ENCODE measurements around the gene NTM. TPM values are rescaled to one million over a fixed set of nuclear protein-coding genes. Genes with fewer than 3 reads are reported as not detected.
"Not testable (repeated sequence)": the region's sequence is repeated elsewhere in the genome, so short reads cannot be mapped to it uniquely, and the experiment has no call there.

NTM gene
- total RNA-seq, 2 donors from 2014 or later = not detected

DNA sequence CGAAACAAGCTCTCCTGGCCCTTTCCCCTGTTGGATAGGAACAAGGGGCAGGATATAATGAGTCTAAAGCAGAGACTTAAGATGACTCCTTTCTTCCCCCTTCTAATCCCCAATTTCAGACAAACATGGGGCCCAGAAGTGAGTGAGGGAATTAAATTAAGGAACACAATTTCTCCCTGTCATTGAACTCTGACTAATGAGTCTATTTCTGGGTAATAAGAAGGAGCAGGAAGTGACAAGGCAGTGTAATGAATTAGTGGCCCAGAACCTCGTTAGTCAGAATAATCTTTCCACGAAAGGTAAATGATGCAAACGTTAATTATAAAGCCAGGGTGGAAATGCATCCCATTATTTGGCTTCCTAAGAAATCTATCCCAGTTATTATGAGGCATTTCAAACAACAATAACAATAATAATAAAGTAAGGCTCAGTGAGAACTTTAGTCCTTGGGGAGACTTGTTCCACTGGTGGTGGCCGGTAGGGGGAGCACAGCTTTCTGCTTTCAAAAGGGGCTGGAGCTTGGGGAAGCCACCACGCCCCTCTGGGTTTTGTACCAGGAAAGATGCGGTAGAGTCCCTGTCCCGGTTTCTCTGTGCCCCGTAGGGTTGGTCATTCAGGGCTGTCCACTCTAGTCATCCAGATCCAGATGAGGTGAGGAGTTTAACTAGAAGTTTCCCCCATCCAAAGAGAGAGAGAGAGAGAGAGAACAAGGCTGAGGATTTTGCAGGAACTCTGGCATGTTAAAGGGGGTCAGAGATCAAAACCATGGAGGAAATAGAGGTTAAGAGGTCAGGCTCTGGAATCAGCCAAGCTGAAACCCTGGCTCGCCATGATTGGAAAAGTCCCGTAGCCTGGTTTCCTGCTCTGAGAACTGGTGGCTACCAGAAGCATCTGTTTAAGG lies 298.3 kb downstream of the NTM start:
- Mint-ChIP-seq H3K27ac (no peak overlapping the region), H3K9me3 (no peaks in the 10 kb centered on the region), H3K4me1 (peaks cover 4% of the 10 kb centered on the region), H3K4me3 (no peak overlapping the region), H3K27me3 (no peaks in the 10 kb centered on the region), H3K36me3 (ENCODE audit: low read depth) (no peaks in the 10 kb centered on the region)
- peak; percentile 44 for ATAC-seq (replicated peaks)

DNA sequence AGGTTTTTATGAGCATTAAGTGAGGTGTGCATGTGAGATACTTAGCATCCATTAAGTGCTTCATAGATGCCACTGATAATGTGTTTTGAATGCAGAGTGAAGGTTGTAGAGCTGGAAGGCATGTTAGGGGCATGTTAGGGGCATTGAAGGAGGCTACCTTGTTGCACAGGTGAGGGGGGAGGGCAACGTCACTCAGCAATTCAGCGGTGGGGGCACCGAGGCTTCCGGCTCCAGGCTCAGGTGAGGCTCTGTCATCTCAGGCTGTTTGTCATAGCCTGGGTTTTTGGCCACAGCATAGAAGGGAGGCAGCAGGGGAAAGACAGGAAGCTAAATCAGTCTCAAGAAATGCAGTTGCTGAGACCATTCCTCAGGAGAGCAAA lies 299.0 kb downstream of the NTM start:
- ATAC-seq (replicated peaks) = no peak
- Mint-ChIP-seq H3K4me1 (peaks cover 4% of the 10 kb centered on the region), H3K27me3 (no peaks in the 10 kb centered on the region), H3K36me3 (ENCODE audit: low read depth) (no peaks in the 10 kb centered on the region), H3K4me3 (no peak overlapping the region), H3K27ac (no peak overlapping the region), H3K9me3 (no peaks in the 10 kb centered on the region)

DNA sequence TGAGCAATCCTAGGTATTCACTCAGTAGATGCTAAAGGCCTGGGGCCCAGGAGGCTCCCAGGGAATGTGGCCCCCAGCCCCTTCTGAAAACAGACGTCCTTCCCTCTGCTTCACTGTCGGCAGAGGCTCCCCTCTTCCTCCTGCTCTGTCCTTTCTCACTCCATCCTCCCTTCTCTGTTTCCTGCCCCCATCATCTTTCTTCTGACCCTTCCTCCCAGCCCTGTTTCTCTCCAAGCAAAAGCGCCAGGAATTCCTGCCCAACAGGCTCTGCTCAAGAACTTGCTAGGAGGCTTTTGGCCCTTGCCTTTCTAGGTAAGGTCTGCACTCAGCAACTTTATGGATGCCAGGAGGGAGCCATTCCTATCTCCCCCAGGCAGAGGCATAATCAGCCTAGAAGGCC lies 300.5 kb downstream of the NTM start:
- peaks cover 4% of the 10 kb centered on the region for H3K4me1 Mint-ChIP-seq
- H3K27me3 Mint-ChIP-seq = no peaks in the 10 kb centered on the region
- H3K36me3 Mint-ChIP-seq (ENCODE audit: low read depth) = no peaks in the 10 kb centered on the region
- ATAC-seq (replicated peaks) = no peak
- no peak overlapping the region for H3K27ac Mint-ChIP-seq
- H3K9me3 Mint-ChIP-seq = no peaks in the 10 kb centered on the region
- no peak overlapping the region for H3K4me3 Mint-ChIP-seq

DNA sequence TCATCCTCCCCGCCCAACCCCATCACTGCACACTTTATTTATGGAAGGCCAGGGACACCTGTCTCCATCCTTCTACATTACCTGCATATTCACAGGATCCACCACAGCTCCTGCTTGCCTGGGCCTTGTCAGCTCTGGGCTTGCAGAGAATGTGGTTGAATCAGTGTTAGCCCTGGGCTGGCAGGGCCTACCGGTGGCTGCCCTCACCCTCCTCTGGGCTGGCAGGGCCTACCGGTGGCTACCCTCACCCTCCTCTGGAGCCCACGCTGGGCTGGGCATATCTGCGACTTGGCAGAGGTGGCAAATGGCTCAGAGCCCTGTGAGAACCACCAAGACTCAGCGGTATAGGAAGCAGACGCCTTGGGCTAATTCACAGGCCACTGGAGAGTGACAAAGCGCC lies 300.9 kb downstream of the NTM start:
- no peak overlapping the region for H3K4me3 Mint-ChIP-seq
- no peaks in the 10 kb centered on the region for H3K9me3 Mint-ChIP-seq
- no peaks in the 10 kb centered on the region for H3K36me3 Mint-ChIP-seq (ENCODE audit: low read depth)
- peaks cover 4% of the 10 kb centered on the region for H3K4me1 Mint-ChIP-seq
- ATAC-seq (replicated peaks) = no peak
- H3K27me3 Mint-ChIP-seq = no peaks in the 10 kb centered on the region
- no peak overlapping the region for H3K27ac Mint-ChIP-seq

GRCh38 chr11:131671734-131672133 lies 301.3 kb downstream of the NTM start:
- H3K27ac Mint-ChIP-seq = no peak overlapping the region
- peaks cover 4% of the 10 kb centered on the region for H3K4me1 Mint-ChIP-seq
- H3K4me3 Mint-ChIP-seq = no peak overlapping the region
- no peaks in the 10 kb centered on the region for H3K9me3 Mint-ChIP-seq
- H3K27me3 Mint-ChIP-seq = no peaks in the 10 kb centered on the region
- no peaks in the 10 kb centered on the region for H3K36me3 Mint-ChIP-seq (ENCODE audit: low read depth)
- ATAC-seq (replicated peaks) = no peak

- no peaks in the 10 kb centered on the region for H3K36me3 Mint-ChIP-seq (ENCODE audit: low read depth)
- no peaks in the 10 kb centered on the region for H3K9me3 Mint-ChIP-seq
- H3K4me1 Mint-ChIP-seq = peaks cover 4% of the 10 kb centered on the region
- H3K27me3 Mint-ChIP-seq = no peaks in the 10 kb centered on the region
- no peak for ATAC-seq (replicated peaks)
- H3K4me3 Mint-ChIP-seq = no peak overlapping the region
- H3K27ac Mint-ChIP-seq = no peak overlapping the region
These were observed 301.8 kb downstream of the NTM start for GRCh38 chr11:131672191-131672590.

DNA sequence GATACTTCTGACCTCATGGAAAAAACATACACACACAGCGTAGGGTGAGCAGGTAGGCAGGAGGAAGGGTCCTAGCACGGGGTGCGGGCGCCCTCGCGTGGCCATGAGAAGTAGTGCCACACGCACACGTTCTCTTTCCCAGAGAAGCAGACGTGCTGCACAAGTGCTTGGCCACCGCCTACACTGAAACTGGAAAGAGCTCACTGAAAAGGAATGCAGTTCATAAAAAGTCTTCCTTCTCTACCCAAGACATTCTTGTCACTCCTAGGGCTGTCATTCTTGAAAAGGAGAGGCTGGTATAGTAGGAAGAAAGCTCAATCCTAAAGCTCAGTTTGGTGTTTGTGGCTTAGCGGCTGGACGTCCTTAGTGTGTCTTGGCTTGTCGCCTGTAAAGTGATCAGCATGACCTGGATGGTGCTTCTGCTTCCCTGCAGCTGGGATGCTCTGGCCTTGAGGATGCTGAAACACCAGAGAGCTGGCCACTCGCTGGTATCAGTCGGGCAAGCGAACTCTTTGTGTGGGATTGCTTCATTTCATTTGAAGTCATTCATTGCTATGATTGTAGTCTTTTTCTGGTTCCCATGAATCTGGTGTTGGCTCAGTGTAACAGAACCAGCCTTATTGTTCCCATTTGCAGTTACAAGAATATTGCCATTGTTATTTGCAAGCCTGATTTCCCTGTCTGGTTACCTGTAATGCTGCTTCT lies 303.8 kb downstream of the NTM start:
- no peak overlapping the region for H3K27ac Mint-ChIP-seq
- no peaks in the 10 kb centered on the region for H3K27me3 Mint-ChIP-seq
- H3K9me3 Mint-ChIP-seq = no peaks in the 10 kb centered on the region
- ATAC-seq (replicated peaks) = peak; percentile 53
- no peak overlapping the region for H3K4me3 Mint-ChIP-seq
- no peaks in the 10 kb centered on the region for H3K36me3 Mint-ChIP-seq (ENCODE audit: low read depth)
- H3K4me1 Mint-ChIP-seq = no peaks in the 10 kb centered on the region

GRCh38 chr11:131675121-131675888 lies 304.9 kb downstream of the NTM start:
- Mint-ChIP-seq H3K4me1 (no peaks in the 10 kb centered on the region), H3K9me3 (no peaks in the 10 kb centered on the region), H3K36me3 (ENCODE audit: low read depth) (no peaks in the 10 kb centered on the region), H3K4me3 (no peak overlapping the region), H3K27me3 (no peaks in the 10 kb centered on the region), H3K27ac (no peak overlapping the region)
- no peak for ATAC-seq (replicated peaks)

GRCh38 chr11:131677828-131678470 lies 307.5 kb downstream of the NTM start:
- no peak for ATAC-seq (replicated peaks)
- Mint-ChIP-seq H3K27ac (no peak overlapping the region), H3K27me3 (no peaks in the 10 kb centered on the region), H3K4me1 (no peaks in the 10 kb centered on the region), H3K9me3 (no peaks in the 10 kb centered on the region), H3K4me3 (no peak overlapping the region), H3K36me3 (ENCODE audit: low read depth) (no peaks in the 10 kb centered on the region)

DNA sequence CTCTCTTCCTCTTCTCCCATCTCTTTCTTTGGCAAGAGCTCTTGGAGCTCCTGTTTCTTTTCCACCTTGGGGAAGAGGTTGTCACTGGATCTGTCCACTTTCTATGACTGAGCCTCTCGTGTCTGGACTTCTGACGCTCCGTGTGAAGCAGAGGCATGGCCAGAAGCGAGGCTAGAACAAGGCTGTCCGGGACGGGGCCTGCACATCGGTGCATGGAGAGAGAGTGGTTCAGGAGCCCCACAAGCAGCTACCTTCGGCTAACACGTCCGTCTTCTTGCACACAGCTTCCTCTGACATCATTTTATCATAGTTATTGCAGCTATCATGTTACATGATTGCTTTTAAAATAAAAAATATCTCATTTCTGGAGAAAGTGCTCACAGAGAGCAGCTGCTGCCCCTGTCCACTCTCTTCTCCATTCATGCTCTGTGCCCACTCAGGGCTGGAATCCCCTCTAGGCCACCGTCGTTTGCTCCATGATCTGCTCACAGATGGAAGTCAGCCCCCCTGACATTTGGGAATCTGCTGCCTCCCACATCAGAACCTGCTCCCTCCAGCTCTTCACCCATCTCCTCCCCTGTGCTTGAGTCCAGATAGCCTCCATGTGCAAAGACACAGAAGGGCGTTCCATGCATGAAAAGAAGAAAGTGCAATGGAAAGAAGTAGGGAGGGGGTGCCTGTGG lies 308.4 kb downstream of the NTM start:
- Mint-ChIP-seq H3K9me3 (no peaks in the 10 kb centered on the region), H3K4me3 (no peak overlapping the region), H3K36me3 (ENCODE audit: low read depth) (no peaks in the 10 kb centered on the region), H3K27me3 (peaks cover 1% of the 10 kb centered on the region), H3K4me1 (no peaks in the 10 kb centered on the region), H3K27ac (no peak overlapping the region)
- no peak for ATAC-seq (replicated peaks)

- H3K4me3 Mint-ChIP-seq; H3K27ac Mint-ChIP-seq; H3K9me3 Mint-ChIP-seq; H3K4me1 Mint-ChIP-seq; ATAC-seq (replicated peaks); H3K36me3 Mint-ChIP-seq (ENCODE audit: low read depth); H3K27me3 Mint-ChIP-seq: not testable (repeated sequence)
These were observed 310.0 kb downstream of the NTM start for GRCh38 chr11:131680448-131680847.

DNA sequence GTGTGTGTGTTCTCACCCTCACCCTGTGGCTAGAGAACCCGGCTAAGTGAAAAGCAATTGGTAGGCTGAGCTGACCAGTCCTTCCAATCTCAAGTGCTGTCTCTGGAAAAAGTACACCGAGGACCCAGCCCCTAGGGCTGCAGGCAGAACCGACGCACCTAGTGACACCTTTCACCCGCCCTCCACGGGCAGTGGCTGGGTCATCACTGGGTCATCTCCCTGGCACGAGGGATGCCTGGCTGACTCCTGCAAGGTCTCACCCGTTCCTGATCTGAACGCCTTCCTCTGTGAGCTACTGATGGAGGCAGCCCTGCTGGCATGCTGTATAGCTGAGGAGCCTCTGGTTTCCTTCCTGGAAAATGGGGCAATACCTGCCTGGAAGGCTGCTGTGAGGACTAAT lies 311.5 kb downstream of the NTM start:
- Mint-ChIP-seq H3K4me3 (no peak overlapping the region), H3K4me1 (no peaks in the 10 kb centered on the region), H3K9me3 (no peaks in the 10 kb centered on the region), H3K27ac (no peak overlapping the region), H3K27me3 (peaks cover 8% of the 10 kb centered on the region), H3K36me3 (ENCODE audit: low read depth) (no peaks in the 10 kb centered on the region)
- ATAC-seq (replicated peaks) = no peak

DNA sequence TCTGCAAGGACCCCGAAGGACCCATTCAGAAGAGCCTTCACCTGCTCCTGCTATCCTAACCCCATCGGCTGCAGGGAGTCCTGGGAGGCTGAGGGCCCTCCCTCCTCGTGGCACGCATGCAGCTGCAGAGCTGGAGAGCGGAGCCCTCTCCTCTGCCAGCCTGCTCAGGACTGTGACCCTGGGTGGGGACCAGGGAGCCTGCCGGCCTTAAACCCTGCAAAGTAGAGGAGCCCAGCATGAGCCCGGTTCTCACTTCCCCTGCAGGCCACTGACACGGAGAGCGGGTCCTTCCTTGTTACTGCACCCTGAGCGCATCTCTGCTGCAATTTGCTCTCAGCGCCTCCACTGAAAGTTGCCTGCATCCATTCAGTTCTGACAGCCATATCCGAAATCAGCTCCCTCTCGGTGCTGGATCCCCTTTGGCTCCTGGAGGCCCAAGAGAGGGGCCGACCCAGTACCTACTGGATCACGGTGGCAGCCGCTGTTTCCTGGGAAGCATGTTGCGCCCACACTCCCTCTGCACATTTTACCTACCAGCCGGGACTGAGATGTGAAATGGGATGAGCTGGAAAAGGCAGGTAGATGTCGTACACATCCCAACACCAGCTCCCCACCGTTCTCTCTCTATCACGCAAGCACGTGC lies 312.1 kb downstream of the NTM start:
- Mint-ChIP-seq H3K4me3 (no peak overlapping the region), H3K36me3 (ENCODE audit: low read depth) (no peaks in the 10 kb centered on the region), H3K27me3 (peaks cover 8% of the 10 kb centered on the region), H3K4me1 (no peaks in the 10 kb centered on the region), H3K9me3 (no peaks in the 10 kb centered on the region), H3K27ac (no peak overlapping the region)
- no peak for ATAC-seq (replicated peaks)
